ENCODE results near the gene KLC1. TPM values are rescaled to one million over a fixed set of nuclear protein-coding genes. Genes with fewer than 3 reads are reported as not detected.
"Not testable (repeated sequence)": the region's sequence is repeated elsewhere in the genome, so short reads cannot be mapped to it uniquely, and the experiment has no call there.

Gene KLC1
- total RNA-seq, 1 donor from 2014 or later, result 266 TPM

- H3K36me3 ChIP-seq (ENCODE audit: control insufficient read depth, insufficient read depth, low read length), result no peaks in the 10 kb centered on the region
- TF ChIP-seq CTCF (IDR thresholded peaks at IDR 0.05; ENCODE audit: insufficient read depth, low read length, poor library complexity, severe bottlenecking), result no peak
- DNase-seq (ENCODE audit: low read depth), result no peak
- no peak overlapping the region for H3K4me3 ChIP-seq (ENCODE audit: low read depth, low read length)
- no peaks in the 10 kb centered on the region for H3K27me3 ChIP-seq (ENCODE audit: control insufficient read depth, insufficient read depth, low read length)
Measured at GRCh38 chr14:103650213-103650612, 21.2 kb downstream of the KLC1 start.

GRCh38 chr14:103651585-103651984 is 22.6 kb downstream of the KLC1 start:
- Histone ChIP-seq H3K4me3 (ENCODE audit: low read depth, low read length) (no peak overlapping the region), H3K27me3 (ENCODE audit: control insufficient read depth, insufficient read depth, low read length) (no peaks in the 10 kb centered on the region), H3K36me3 (ENCODE audit: control insufficient read depth, insufficient read depth, low read length) (peaks cover 3% of the 10 kb centered on the region)
- no peak for TF ChIP-seq CTCF (IDR thresholded peaks at IDR 0.05; ENCODE audit: insufficient read depth, low read length, poor library complexity, severe bottlenecking)
- DNase-seq (ENCODE audit: low read depth), result no peak

GRCh38 chr14:103652806-103653205 is 23.8 kb downstream of the KLC1 start:
- Histone ChIP-seq H3K27me3 (ENCODE audit: control insufficient read depth, insufficient read depth, low read length) (no peaks in the 10 kb centered on the region), H3K36me3 (ENCODE audit: control insufficient read depth, insufficient read depth, low read length) (peaks cover 3% of the 10 kb centered on the region), H3K4me3 (ENCODE audit: low read depth, low read length) (no peak overlapping the region)
- no peak for TF ChIP-seq CTCF (IDR thresholded peaks at IDR 0.05; ENCODE audit: insufficient read depth, low read length, poor library complexity, severe bottlenecking)
- no peak for DNase-seq (ENCODE audit: low read depth)

GRCh38 chr14:103653336-103653735 is 24.3 kb downstream of the KLC1 start:
- not testable (repeated sequence) for H3K36me3 ChIP-seq (ENCODE audit: control insufficient read depth, insufficient read depth, low read length); H3K27me3 ChIP-seq (ENCODE audit: control insufficient read depth, insufficient read depth, low read length); DNase-seq (ENCODE audit: low read depth); H3K4me3 ChIP-seq (ENCODE audit: low read depth, low read length)

GRCh38 chr14:103653805-103654204 is 24.8 kb downstream of the KLC1 start:
- Histone ChIP-seq H3K4me3 (ENCODE audit: low read depth, low read length) (no peak overlapping the region), H3K27me3 (ENCODE audit: control insufficient read depth, insufficient read depth, low read length) (no peaks in the 10 kb centered on the region), H3K36me3 (ENCODE audit: control insufficient read depth, insufficient read depth, low read length) (peaks cover 3% of the 10 kb centered on the region)
- no peak for TF ChIP-seq CTCF (IDR thresholded peaks at IDR 0.05; ENCODE audit: insufficient read depth, low read length, poor library complexity, severe bottlenecking)
- no peak for DNase-seq (ENCODE audit: low read depth)

- H3K36me3 ChIP-seq (ENCODE audit: control insufficient read depth, insufficient read depth, low read length), result peaks cover 4% of the 10 kb centered on the region
- no peak overlapping the region for H3K4me3 ChIP-seq (ENCODE audit: low read depth, low read length)
- TF ChIP-seq CTCF (IDR thresholded peaks at IDR 0.05; ENCODE audit: insufficient read depth, low read length, poor library complexity, severe bottlenecking), result no peak
- DNase-seq (ENCODE audit: low read depth), result no peak
- no peaks in the 10 kb centered on the region for H3K27me3 ChIP-seq (ENCODE audit: control insufficient read depth, insufficient read depth, low read length)
Measured at GRCh38 chr14:103654619-103655018, 25.6 kb downstream of the KLC1 start.

Measured in kidney epithelial cell (primary cell).